ENCODE measurements around the gene STK38.

DNA sequence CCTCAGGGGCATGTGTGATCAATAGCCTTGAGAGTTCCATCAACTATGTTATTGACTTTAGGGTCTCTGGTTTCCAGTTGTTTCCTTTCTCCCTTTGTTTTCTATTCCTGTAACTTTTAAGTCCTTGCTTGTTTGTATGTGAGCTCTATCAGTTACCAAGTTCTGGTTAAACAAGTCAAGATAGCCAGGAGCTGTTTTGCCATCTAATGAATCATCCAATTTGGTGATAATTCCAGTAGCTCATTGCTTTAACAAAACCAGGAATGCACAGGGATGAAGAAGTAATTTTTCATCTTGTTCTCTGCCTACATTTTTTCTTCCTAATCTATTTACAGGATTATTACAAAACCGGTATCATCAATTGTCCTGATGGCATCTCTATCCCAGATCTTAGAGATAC, 68.0 kb downstream of the STK38 start:
- TF ChIP-seq GATA2 (IDR thresholded peaks at IDR 0.05; ENCODE audit: low read depth, low read length): no peak
- no peak for TF ChIP-seq GATA3 (IDR thresholded peaks at IDR 0.05; ENCODE audit: low read depth, low read length)
